Gastrocnemius medialis (tissue), 4 donors: Measurements from ENCODE around the gene RABGAP1L. TPM values are rescaled to one million over a fixed set of nuclear protein-coding genes. Genes with fewer than 3 reads are reported as not detected.
"Not testable (repeated sequence)": the region's sequence is repeated elsewhere in the genome, so short reads cannot be mapped to it uniquely, and the experiment has no call there.

ENCODE experiments used
- ATAC-seq, 2 donors: fragments of 150-250 bp; one replicate each; pipeline ENCODE4 v1.9.1; 2016
- DNase-seq, 2 donors: peaks; one replicate each; pipeline ENCODE4 v3.0.0-alpha.2; 2019
- H3K27ac ChIP-seq, 4 donors: fragments of 200-600 bp; sonication (generic); 1 replicate in 1 of 4; 2 replicates in 3 of 4; pipeline ENCODE4 v1.5.1; 2016 to 2018; ENCODE audit warnings: mild to moderate bottlenecking in 2 of 4, moderate library complexity in 1 of 4
- H3K27me3 ChIP-seq, 3 donors: fragments of 200-600 bp; sonication (generic) in 2 of 3; 1 replicate in 1 of 3; 2 replicates in 2 of 3; pipeline versions ENCODE4 v1.5.1 to v1.6.0; 2016 to 2019; ENCODE audit warnings: mild to moderate bottlenecking in 1 of 3, moderate library complexity in 1 of 3
- H3K36me3 ChIP-seq, 2 donors: fragments of 200-600 bp; sonication (generic) in 1 of 2; one replicate each; pipeline ENCODE4 v1.5.1; 2017 to 2018
- H3K4me1 ChIP-seq, 2 donors: fragments of 200-600 bp; sonication (generic) in 1 of 2; one replicate each; pipeline ENCODE4 v1.5.1; 2016 to 2017; ENCODE audit warnings: mild to moderate bottlenecking in 2 of 2
- H3K4me3 ChIP-seq, 4 donors: fragments of 200-600 bp; sonication (generic) in 3 of 4; 1 replicate in 1 of 4; 2 replicates in 3 of 4; pipeline ENCODE4 v1.5.1; 2016 to 2019; ENCODE audit warnings: mild to moderate bottlenecking in 2 of 4
- H3K9me3 ChIP-seq, 3 donors: fragments of 200-600 bp; sonication (generic) in 2 of 3; 1 replicate in 1 of 3; 2 replicates in 2 of 3; pipeline ENCODE4 v1.5.1; 2016 to 2019
- CTCF ChIP-seq, 5 experiments: fragments of 450-650 bp in 3 of 5; fragments of 200-600 bp in 2 of 5; sonication (generic) in 2 of 5; IDR thresholded peaks in 4 of 5; conservative IDR thresholded peaks in 1 of 5; 1 replicate in 4 of 5; 2 replicates in 1 of 5; pipeline ENCODE4 v1.5.1; 2016 to 2019; ENCODE audit warnings: antibody characterized with exemption in 5 of 5, mild to moderate bottlenecking in 3 of 5, moderate library complexity in 3 of 5
- POLR2A ChIP-seq, 2 donors: fragments of 450-650 bp; IDR thresholded peaks; one replicate each; pipeline ENCODE4 v1.6.1; 2017; ENCODE audit warnings: antibody characterized with exemption in 2 of 2, mild to moderate bottlenecking in 2 of 2, moderate library complexity in 2 of 2
- in situ Hi-C, 4 donors: fragments of 200-750 bp; cut with MboI; loops; one replicate each; pipeline versions ENCODE4 v1.15.0 to v1.8.0; 2017; ENCODE audit warnings: low sequenced_read_pairs in 4 of 4
- intact Hi-C: fragments of 100-400 bp; cut with DNase I; formaldehyde crosslinking; loops from one replicate; pipeline ENCODE4 v1.15.1; 2023; ENCODE audit warnings: low total_unique reads
- total RNA-seq, 4 donors: library from RNA; depleted of rRNA; stranded (reverse); fragments of >200 nt; gene quantifications; one replicate each; pipeline versions ENCODE4 v1.1.0 to v1.2.3, GENCODE V29; 2016

Gene RABGAP1L
- total RNA-seq, 4 donors from 2014 or later: 8.8 to 22.2 (median 14.9) TPM

- in situ Hi-C loops (loop anchor here in 3 of 4 donors (10.0 to 25.0 kb wide), 2 partner anchors 87 to 275 kb away; no protein-coding TSS in a partner anchor), intact Hi-C loops (no loop called here)
- Histone ChIP-seq H3K9me3 (no peaks in the 10 kb centered on the region), H3K4me1 (no peaks in the 10 kb centered on the region), H3K27me3 (no peaks in the 10 kb centered on the region), H3K36me3 (no peaks in the 10 kb centered on the region), H3K4me3 (no peak overlapping the region), H3K27ac (no peak overlapping the region)
- ATAC-seq (no peak), DNase-seq (no peak)
- no peak for TF ChIP-seq CTCF (IDR thresholded peaks at IDR 0.05 in 4 of 5, conservative IDR thresholded peaks at IDR 0.05 in 1 of 5)
- no peak for TF ChIP-seq POLR2A (IDR thresholded peaks at IDR 0.05)
These were observed 878.1 kb downstream of the RABGAP1L start for GRCh38 chr1:175037416-175037815.

- no peaks in the 10 kb centered on the region for H3K36me3 ChIP-seq
- no peak for ATAC-seq
- H3K9me3 ChIP-seq: no peaks in the 10 kb centered on the region
- H3K4me1 ChIP-seq: no peaks in the 10 kb centered on the region
- in situ Hi-C loops: loop anchor here in 2 of 4 donors (25.0 kb wide), 1 partner anchor 272 kb away; no protein-coding TSS in a partner anchor
- H3K4me3 ChIP-seq: no peak overlapping the region
- no peak overlapping the region for H3K27ac ChIP-seq
- no peak for TF ChIP-seq POLR2A (IDR thresholded peaks at IDR 0.05)
- TF ChIP-seq CTCF (IDR thresholded peaks at IDR 0.05 in 4 of 5, conservative IDR thresholded peaks at IDR 0.05 in 1 of 5): no peak
- no peak for DNase-seq
- intact Hi-C loops: no loop called here
- H3K27me3 ChIP-seq: no peaks in the 10 kb centered on the region
These were observed 881.1 kb downstream of the RABGAP1L start for GRCh38 chr1:175040324-175040879.

GRCh38 chr1:175042650-175043049 is 883.3 kb downstream of the RABGAP1L start:
- in situ Hi-C loops: loop anchor here in 2 of 4 donors (25.0 kb wide), 1 partner anchor 270 kb away; no protein-coding TSS in a partner anchor
- Histone ChIP-seq H3K4me3 (no peak overlapping the region), H3K9me3 (no peaks in the 10 kb centered on the region), H3K4me1 (no peaks in the 10 kb centered on the region), H3K27me3 (no peaks in the 10 kb centered on the region), H3K27ac (no peak overlapping the region), H3K36me3 (no peaks in the 10 kb centered on the region)
- no peak for ATAC-seq
- no peak for DNase-seq
- no peak for TF ChIP-seq CTCF (IDR thresholded peaks at IDR 0.05 in 4 of 5, conservative IDR thresholded peaks at IDR 0.05 in 1 of 5)
- no peak for TF ChIP-seq POLR2A (IDR thresholded peaks at IDR 0.05)
- intact Hi-C loops: no loop called here

GRCh38 chr1:175043824-175044223 is 884.5 kb downstream of the RABGAP1L start:
- intact Hi-C loops: no loop called here
- DNase-seq (no peak), ATAC-seq (no peak)
- Histone ChIP-seq H3K4me3 (no peak overlapping the region), H3K27me3 (peaks cover 0 to 2% (median 0%) of the 10 kb centered on the region in 3 donors), H3K27ac (no peak overlapping the region), H3K36me3 (no peaks in the 10 kb centered on the region), H3K4me1 (no peaks in the 10 kb centered on the region), H3K9me3 (no peaks in the 10 kb centered on the region)
- in situ Hi-C loops: loop anchor here in 2 of 4 donors (25.0 kb wide), 1 partner anchor 268 kb away; no protein-coding TSS in a partner anchor
- TF ChIP-seq CTCF (IDR thresholded peaks at IDR 0.05 in 4 of 5, conservative IDR thresholded peaks at IDR 0.05 in 1 of 5) (no peak), POLR2A (IDR thresholded peaks at IDR 0.05) (no peak)

GRCh38 chr1:175044591-175044990 is 885.3 kb downstream of the RABGAP1L start:
- DNase-seq, H3K27me3 ChIP-seq, H3K4me3 ChIP-seq, ATAC-seq, H3K36me3 ChIP-seq, H3K9me3 ChIP-seq, H3K27ac ChIP-seq, H3K4me1 ChIP-seq, intact Hi-C loops: not testable (repeated sequence)
- in situ Hi-C loops: loop anchor here in 2 of 4 donors (25.0 kb wide), 1 partner anchor 268 kb away; no protein-coding TSS in a partner anchor

Other genes starting within 250 kb of the RABGAP1L start
- gene SERPINC1, start 242.2 kb upstream of the RABGAP1L start, total RNA-seq: 1 to 10 TPM in 3 of 4 donors, not detected in 1; 1.7 to 4.5 (median 2.2) TPM
- 10 to 100 TPM; 17.6 to 88.9 (median 37.8) TPM for gene RC3H1, start 137.2 kb upstream of the RABGAP1L start, total RNA-seq